ENCODE data around the gene RNASEL.
"Not testable (repeated sequence)": the region's sequence is repeated elsewhere in the genome, so short reads cannot be mapped to it uniquely, and the experiment has no call there.

Gene RNASEL

GRCh38 chr1:182528206-182528605 is 60.9 kb downstream of the RNASEL start:
- H3K9me3 ChIP-seq (ENCODE audit: control insufficient read depth, insufficient read depth, low read length), result not testable (repeated sequence)

DNA sequence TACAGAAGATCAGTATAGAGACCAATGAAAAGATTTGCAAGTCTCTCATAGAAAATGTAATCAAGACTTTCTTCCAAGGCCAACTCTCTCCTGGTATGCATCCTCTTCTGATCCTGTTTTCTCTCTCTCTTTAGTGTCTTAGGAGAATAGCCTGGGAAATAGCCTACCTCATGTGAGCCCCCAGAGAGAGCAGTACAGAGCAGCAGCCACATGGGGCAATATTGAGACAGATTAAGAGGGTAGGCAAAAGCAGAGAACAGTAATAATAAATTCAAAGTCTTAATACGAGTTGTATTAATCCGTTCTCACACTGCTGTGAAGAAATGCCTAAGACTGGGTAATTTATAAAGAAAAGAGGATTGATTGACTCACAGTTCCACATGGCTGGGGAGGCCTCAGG is 61.4 kb downstream of the RNASEL start:
- Histone ChIP-seq H3K9ac (ENCODE audit: low read depth, low read length) (no peak overlapping the region), H3K9me3 (ENCODE audit: control insufficient read depth, insufficient read depth, low read length) (no peaks in the 10 kb centered on the region), H3K4me1 (ENCODE audit: insufficient read depth, low read length) (no peaks in the 10 kb centered on the region), H3K36me3 (ENCODE audit: insufficient read depth, low read length) (no peaks in the 10 kb centered on the region)

More at GRCh38 chr1:182528206-182528605, 60.9 kb downstream of the RNASEL start:
- H3K4me1 ChIP-seq (ENCODE audit: insufficient read depth, low read length); H3K36me3 ChIP-seq (ENCODE audit: insufficient read depth, low read length); H3K9ac ChIP-seq (ENCODE audit: low read depth, low read length): not testable (repeated sequence)

DNA sequence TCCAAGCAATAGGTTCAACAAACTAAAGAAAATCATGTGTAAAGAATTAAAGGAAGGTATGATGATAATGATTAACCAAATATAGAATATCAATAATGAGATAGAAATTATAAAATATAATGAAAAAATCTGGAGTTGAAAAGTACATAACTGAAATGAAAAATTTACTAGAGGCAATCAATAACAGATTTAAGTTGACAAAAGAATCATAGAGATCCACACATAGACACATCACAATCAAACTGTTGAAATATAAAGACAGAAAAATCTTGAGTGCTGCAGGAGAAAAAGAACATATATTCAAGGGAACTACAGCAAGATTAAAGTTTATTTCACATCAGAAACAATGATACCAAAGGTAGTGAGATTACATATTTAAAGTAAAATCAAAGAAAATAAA is 63.7 kb downstream of the RNASEL start:
- Histone ChIP-seq H3K9me3 (ENCODE audit: control insufficient read depth, insufficient read depth, low read length) (no peaks in the 10 kb centered on the region), H3K4me1 (ENCODE audit: insufficient read depth, low read length) (no peaks in the 10 kb centered on the region), H3K36me3 (ENCODE audit: insufficient read depth, low read length) (no peaks in the 10 kb centered on the region), H3K9ac (ENCODE audit: low read depth, low read length) (no peak overlapping the region)
